ENCODE data around the gene ABR. TPM values are rescaled to one million over a fixed set of nuclear protein-coding genes. Genes with fewer than 3 reads are reported as not detected.
A peak's percentile ranks its signal among the peaks of the same experiment; 100 is the strongest.
"Not testable (repeated sequence)": the region's sequence is repeated elsewhere in the genome, so short reads cannot be mapped to it uniquely, and the experiment has no call there.

The ABR gene
- total RNA-seq, 1 donor from 2014 or later, result 110 TPM

- ATAC-seq (peak; percentile 66), DNase-seq (ENCODE audit: low spot score) (no peak)
- intact Hi-C loops (cut with DNase I), result no loop called here
Observed at GRCh38 chr17:973053-973452, 206.7 kb downstream of the ABR start.

GRCh38 chr17:971861-972260 lies 207.9 kb downstream of the ABR start:
- DNase-seq (ENCODE audit: low spot score); intact Hi-C loops (cut with DNase I); ATAC-seq: not testable (repeated sequence)

GRCh38 chr17:970364-970763 lies 209.4 kb downstream of the ABR start:
- no peak for DNase-seq (ENCODE audit: low spot score)
- intact Hi-C loops (cut with DNase I), result no loop called here
- ATAC-seq, result no peak

GRCh38 chr17:969811-970355 lies 209.9 kb downstream of the ABR start:
- intact Hi-C loops (cut with DNase I), result no loop called here
- DNase-seq (ENCODE audit: low spot score) (no peak), ATAC-seq (peak; percentile 19)

GRCh38 chr17:968812-969730 lies 210.7 kb downstream of the ABR start:
- ATAC-seq, result peak; percentile 25
- no peak for DNase-seq (ENCODE audit: low spot score)

GRCh38 chr17:967122-967521 lies 212.7 kb downstream of the ABR start:
- DNase-seq (ENCODE audit: low spot score) (no peak), ATAC-seq (peak; percentile 8)
- intact Hi-C loops (cut with DNase I), result no loop called here

More at GRCh38 chr17:968812-969730, 210.7 kb downstream of the ABR start:
- intact Hi-C loops (cut with DNase I), result no loop called here

GRCh38 chr17:965311-965989 lies 214.3 kb downstream of the ABR start:
- DNase-seq (ENCODE audit: low spot score) (no peak), ATAC-seq (no peak)
- intact Hi-C loops (cut with DNase I), result no loop called here

- intact Hi-C loops (cut with DNase I), result no loop called here
- no peak for ATAC-seq
Observed at GRCh38 chr17:964876-965275, 214.9 kb downstream of the ABR start.

GRCh38 chr17:962670-963069 lies 217.1 kb downstream of the ABR start:
- intact Hi-C loops (cut with DNase I), result no loop called here
- ATAC-seq (no peak), DNase-seq (ENCODE audit: low spot score) (no peak)

More at GRCh38 chr17:964876-965275, 214.9 kb downstream of the ABR start:
- no peak for DNase-seq (ENCODE audit: low spot score)

- ATAC-seq (no peak), DNase-seq (ENCODE audit: low spot score) (no peak)
- intact Hi-C loops (cut with DNase I), result no loop called here
Observed at GRCh38 chr17:962166-962565, 217.6 kb downstream of the ABR start.

- intact Hi-C loops (cut with DNase I), result no loop called here
- no peak for ATAC-seq
- no peak for DNase-seq (ENCODE audit: low spot score)
Observed at GRCh38 chr17:958712-959451, 220.9 kb downstream of the ABR start.

GRCh38 chr17:957856-958421 lies 221.8 kb downstream of the ABR start:
- DNase-seq (ENCODE audit: low spot score) (no peak), ATAC-seq (no peak)

GRCh38 chr17:956905-957304 lies 222.9 kb downstream of the ABR start:
- no peak for DNase-seq (ENCODE audit: low spot score)

More at GRCh38 chr17:957856-958421, 221.8 kb downstream of the ABR start:
- intact Hi-C loops (cut with DNase I), result no loop called here

GRCh38 chr17:954431-955164 lies 225.2 kb downstream of the ABR start:
- no peak for DNase-seq (ENCODE audit: low spot score)
- peak; percentile 52 for ATAC-seq
- intact Hi-C loops (cut with DNase I), result no loop called here

More at GRCh38 chr17:956905-957304, 222.9 kb downstream of the ABR start:
- intact Hi-C loops (cut with DNase I), result no loop called here
- ATAC-seq, result no peak

- DNase-seq (ENCODE audit: low spot score), result no peak
- intact Hi-C loops (cut with DNase I), result no loop called here
- no peak for ATAC-seq
Observed at GRCh38 chr17:953767-954166, 226.0 kb downstream of the ABR start.

All from sciatic nerve (tissue), 2 donors.